Activated naive CD8-positive, alpha-beta T cell treated with anti-CD3 and anti-CD28 coated beads, Interleukin-2, amount 50 U/mL, for 24 hours (primary cell): ENCODE data around the gene DEGS2.
"Not testable (repeated sequence)": the region's sequence is repeated elsewhere in the genome, so short reads cannot be mapped to it uniquely, and the experiment has no call there.

Experiments
- ATAC-seq: fragments of 150-1000 bp; cut with Tn5 transposase; one replicate; pipeline ENCODE4 v1.10.0; 2021
- DNase-seq: peaks from one replicate; pipeline ENCODE4 v3.0.0; 2021
- H3K27ac Mint-ChIP-seq: one replicate; pipeline ENCODE4 v1.8.0; 2021; ENCODE audit warnings: mild to moderate bottlenecking, mixed read lengths
- H3K27me3 Mint-ChIP-seq: one replicate; pipeline ENCODE4 v1.8.0; 2021; ENCODE audit warnings: mixed read lengths
- H3K36me3 Mint-ChIP-seq: one replicate; pipeline ENCODE4 v1.8.0; 2021; ENCODE audit warnings: low read depth, mixed read lengths
- H3K4me1 Mint-ChIP-seq: one replicate; pipeline ENCODE4 v1.8.0; 2021; ENCODE audit warnings: mixed read lengths
- H3K4me3 Mint-ChIP-seq: one replicate; pipeline ENCODE4 v1.8.0; 2021; ENCODE audit warnings: mild to moderate bottlenecking, moderate library complexity, mixed read lengths
- H3K9me3 Mint-ChIP-seq: one replicate; pipeline ENCODE4 v1.8.0; 2021; ENCODE audit warnings: mixed read lengths

DEGS2 gene

GRCh38 chr14:100160534-100160916 lies 1.1 kb upstream of the DEGS2 start:
- H3K27me3 Mint-ChIP-seq: peaks cover 16% of the 10 kb centered on the region
- DNase-seq (no peak), ATAC-seq (no peak)
- no peaks in the 10 kb centered on the region for H3K9me3 Mint-ChIP-seq
- no peak overlapping the region for H3K4me3 Mint-ChIP-seq
- H3K36me3 Mint-ChIP-seq: no peaks in the 10 kb centered on the region
- peaks cover 6% of the 10 kb centered on the region for H3K4me1 Mint-ChIP-seq
- H3K27ac Mint-ChIP-seq: no peak overlapping the region

GRCh38 chr14:100159865-100160533 lies 554 bp upstream of the DEGS2 start:
- Mint-ChIP-seq H3K27me3 (peaks cover 16% of the 10 kb centered on the region), H3K4me1 (peaks cover 6% of the 10 kb centered on the region), H3K9me3 (peaks cover 3% of the 10 kb centered on the region), H3K36me3 (peaks cover 1% of the 10 kb centered on the region), H3K4me3 (peak overlapping the region; percentile 53), H3K27ac (no peak overlapping the region)
- ATAC-seq (peak; percentile 18), DNase-seq (no peak)

- Mint-ChIP-seq H3K36me3 (peaks cover 4% of the 10 kb centered on the region), H3K27ac (no peak overlapping the region), H3K27me3 (peaks cover 16% of the 10 kb centered on the region), H3K4me1 (peaks cover 6% of the 10 kb centered on the region), H3K4me3 (peak overlapping the region; percentile 58), H3K9me3 (peaks cover 6% of the 10 kb centered on the region)
- no peak for DNase-seq
- ATAC-seq: no peak
Measured at GRCh38 chr14:100158566-100159093, 815 bp downstream of the DEGS2 start.

- DNase-seq, H3K9me3 Mint-ChIP-seq, H3K27ac Mint-ChIP-seq, ATAC-seq, H3K4me1 Mint-ChIP-seq, H3K4me3 Mint-ChIP-seq, H3K36me3 Mint-ChIP-seq: not testable (repeated sequence)
- H3K27me3 Mint-ChIP-seq: peaks cover 16% of the 10 kb centered on the region
Measured at GRCh38 chr14:100157548-100158232, 1.8 kb downstream of the DEGS2 start.

GRCh38 chr14:100156776-100157175 lies 2.7 kb downstream of the DEGS2 start:
- DNase-seq (no peak), ATAC-seq (no peak)
- Mint-ChIP-seq H3K27ac (no peak overlapping the region), H3K4me3 (no peak overlapping the region), H3K4me1 (peaks cover 4% of the 10 kb centered on the region), H3K9me3 (peaks cover 6% of the 10 kb centered on the region), H3K36me3 (peaks cover 4% of the 10 kb centered on the region), H3K27me3 (peaks cover 16% of the 10 kb centered on the region)

GRCh38 chr14:100155756-100156616 lies 3.5 kb downstream of the DEGS2 start:
- no peak for ATAC-seq
- Mint-ChIP-seq H3K4me3 (no peak overlapping the region), H3K27ac (no peak overlapping the region), H3K9me3 (peaks cover 6% of the 10 kb centered on the region), H3K4me1 (peaks cover 4% of the 10 kb centered on the region), H3K27me3 (peaks cover 16% of the 10 kb centered on the region), H3K36me3 (peaks cover 4% of the 10 kb centered on the region)
- DNase-seq: no peak

- peaks cover 6% of the 10 kb centered on the region for H3K9me3 Mint-ChIP-seq
- peak; percentile 61 for DNase-seq
- H3K27me3 Mint-ChIP-seq: peaks cover 14% of the 10 kb centered on the region
- peaks cover 4% of the 10 kb centered on the region for H3K4me1 Mint-ChIP-seq
- H3K36me3 Mint-ChIP-seq: peaks cover 4% of the 10 kb centered on the region
- H3K4me3 Mint-ChIP-seq: no peak overlapping the region
- no peak overlapping the region for H3K27ac Mint-ChIP-seq
- no peak for ATAC-seq
Measured at GRCh38 chr14:100155049-100155621, 4.3 kb downstream of the DEGS2 start.

GRCh38 chr14:100153560-100153959 lies 5.9 kb downstream of the DEGS2 start:
- Mint-ChIP-seq H3K27me3 (peaks cover 8% of the 10 kb centered on the region), H3K36me3 (peaks cover 4% of the 10 kb centered on the region), H3K4me3 (no peak overlapping the region), H3K27ac (no peak overlapping the region), H3K9me3 (peaks cover 6% of the 10 kb centered on the region), H3K4me1 (peaks cover under 1% of the 10 kb centered on the region)
- DNase-seq (no peak), ATAC-seq (no peak)

GRCh38 chr14:100152091-100152490 lies 7.4 kb downstream of the DEGS2 start:
- H3K9me3 Mint-ChIP-seq: peaks cover 6% of the 10 kb centered on the region
- peaks cover 4% of the 10 kb centered on the region for H3K36me3 Mint-ChIP-seq
- no peak for ATAC-seq
- H3K27ac Mint-ChIP-seq: no peak overlapping the region
- H3K4me1 Mint-ChIP-seq: peaks cover 12% of the 10 kb centered on the region
- H3K4me3 Mint-ChIP-seq: no peak overlapping the region
- peaks cover 2% of the 10 kb centered on the region for H3K27me3 Mint-ChIP-seq
- DNase-seq: no peak

- Mint-ChIP-seq H3K36me3 (peaks cover 4% of the 10 kb centered on the region), H3K4me3 (no peak overlapping the region), H3K27ac (no peak overlapping the region), H3K9me3 (peaks cover 6% of the 10 kb centered on the region), H3K27me3 (peaks cover 2% of the 10 kb centered on the region), H3K4me1 (peaks cover 15% of the 10 kb centered on the region)
- no peak for DNase-seq
- ATAC-seq: no peak
Measured at GRCh38 chr14:100150932-100151587, 8.4 kb downstream of the DEGS2 start.

- Mint-ChIP-seq H3K4me3 (no peak overlapping the region), H3K4me1 (peaks cover 15% of the 10 kb centered on the region)
- no peak for DNase-seq
Measured at GRCh38 chr14:100149851-100150611, 9.4 kb downstream of the DEGS2 start.

GRCh38 chr14:100148837-100149731 lies 10.4 kb downstream of the DEGS2 start:
- Mint-ChIP-seq H3K27ac (no peak overlapping the region), H3K9me3 (no peaks in the 10 kb centered on the region)

More at GRCh38 chr14:100149851-100150611, 9.4 kb downstream of the DEGS2 start:
- Mint-ChIP-seq H3K9me3 (peaks cover 3% of the 10 kb centered on the region), H3K27me3 (peaks cover 2% of the 10 kb centered on the region), H3K27ac (no peak overlapping the region), H3K36me3 (peaks cover 3% of the 10 kb centered on the region)
- no peak for ATAC-seq

More at GRCh38 chr14:100148837-100149731, 10.4 kb downstream of the DEGS2 start:
- DNase-seq (no peak), ATAC-seq (no peak)
- no peaks in the 10 kb centered on the region for H3K36me3 Mint-ChIP-seq
- H3K4me3 Mint-ChIP-seq: no peak overlapping the region
- H3K27me3 Mint-ChIP-seq: peaks cover 2% of the 10 kb centered on the region
- peaks cover 15% of the 10 kb centered on the region for H3K4me1 Mint-ChIP-seq
